HG03196 (cell line): ENCODE data around the gene IQGAP1.
A peak's percentile ranks its signal among the peaks of the same experiment; 100 is the strongest.

ENCODE experiments used
- ATAC-seq: cut with Tn5 transposase; IDR thresholded peaks from one replicate; pipeline ENCODE4 v1.9.1; 2021; ENCODE audit not compliant: unreplicated experiment

The IQGAP1 gene

GRCh38 chr15:90375071-90375470 lies 13.0 kb upstream of the IQGAP1 start:
- no peak for ATAC-seq

- ATAC-seq, result no peak
Measured at GRCh38 chr15:90376789-90377188, 11.3 kb upstream of the IQGAP1 start.

- ATAC-seq, result no peak
Measured at GRCh38 chr15:90379263-90379662, 8.8 kb upstream of the IQGAP1 start.

GRCh38 chr15:90381515-90381914 lies 6.5 kb upstream of the IQGAP1 start:
- ATAC-seq, result no peak

GRCh38 chr15:90382320-90382719 lies 5.7 kb upstream of the IQGAP1 start:
- ATAC-seq, result no peak

GRCh38 chr15:90386221-90386620 lies 1.8 kb upstream of the IQGAP1 start:
- no peak for ATAC-seq

GRCh38 chr15:90388462-90389380 lies 679 bp downstream of the IQGAP1 start:
- peak; percentile 50 for ATAC-seq

GRCh38 chr15:90389513-90389912 lies 1.5 kb downstream of the IQGAP1 start:
- no peak for ATAC-seq

GRCh38 chr15:90393040-90393439 lies 5.0 kb downstream of the IQGAP1 start:
- ATAC-seq, result no peak

- no peak for ATAC-seq
Measured at GRCh38 chr15:90394074-90394473, 6.0 kb downstream of the IQGAP1 start.

- ATAC-seq, result no peak
Measured at GRCh38 chr15:90394748-90395442, 6.9 kb downstream of the IQGAP1 start.

- ATAC-seq, result no peak
Measured at GRCh38 chr15:90396321-90396720, 8.3 kb downstream of the IQGAP1 start.

GRCh38 chr15:90400005-90400758 lies 12.1 kb downstream of the IQGAP1 start:
- no peak for ATAC-seq

- peak; percentile 97 for ATAC-seq
Measured at GRCh38 chr15:90400759-90401314, 12.8 kb downstream of the IQGAP1 start.

GRCh38 chr15:90401495-90401894 lies 13.5 kb downstream of the IQGAP1 start:
- no peak for ATAC-seq

GRCh38 chr15:90402223-90402622 lies 14.2 kb downstream of the IQGAP1 start:
- ATAC-seq, result no peak

- no peak for ATAC-seq
Measured at GRCh38 chr15:90402767-90403166, 14.7 kb downstream of the IQGAP1 start.

GRCh38 chr15:90405055-90405607 lies 17.1 kb downstream of the IQGAP1 start:
- ATAC-seq, result no peak

GRCh38 chr15:90407336-90407735 lies 19.3 kb downstream of the IQGAP1 start:
- ATAC-seq, result no peak

- ATAC-seq, result no peak
Measured at GRCh38 chr15:90407871-90408317, 19.9 kb downstream of the IQGAP1 start.

- ATAC-seq, result no peak
Measured at GRCh38 chr15:90408657-90409056, 20.6 kb downstream of the IQGAP1 start.
